Renal pelvis (tissue), 4 donors: Measurements from ENCODE around the gene NPPA. TPM values are rescaled to one million over a fixed set of nuclear protein-coding genes. Genes with fewer than 3 reads are reported as not detected.
"Not testable (repeated sequence)": the region's sequence is repeated elsewhere in the genome, so short reads cannot be mapped to it uniquely, and the experiment has no call there.

Experiments used
- DNase-seq: peaks from one replicate; pipeline ENCODE4 v3.0.0-alpha.2; 2013
- polyA plus RNA-seq, 3 donors: library from polyadenylated mRNA; unstranded; fragments of 120-200 nt; gene quantifications; one replicate each; pipeline ENCODE4 v1.2.1, GENCODE V29; 2013; ENCODE audit not compliant: insufficient read length in 3 of 3

Gene NPPA
- polyA plus RNA-seq, 3 donors, result 0.56 to 1.2 (median 0.65) TPM

- DNase-seq, result no peak
Measured at GRCh38 chr1:11817192-11817591, 30.4 kb downstream of the NPPA start.

GRCh38 chr1:11813021-11813420 is 34.6 kb downstream of the NPPA start:
- no peak for DNase-seq

- DNase-seq, result no peak
Measured at GRCh38 chr1:11807133-11807532, 40.5 kb downstream of the NPPA start.

- no peak for DNase-seq
Measured at GRCh38 chr1:11806307-11806936, 41.2 kb downstream of the NPPA start.

GRCh38 chr1:11805422-11806306 is 41.9 kb downstream of the NPPA start, which contains the start of the genes CLCN6 and MTHFR:
CLCN6 (plus strand) TSS chr1:11806191; CDS start chr1:11806263, 72 bp downstream.
MTHFR (minus strand) TSS chr1:11805964; CDS start chr1:11803116, 2,848 bp downstream.
- peak; percentile 99 for DNase-seq

GRCh38 chr1:11804666-11805421 is 42.7 kb downstream of the NPPA start:
- no peak for DNase-seq

- DNase-seq, result not testable (repeated sequence)
Measured at GRCh38 chr1:11803924-11804665, 43.5 kb downstream of the NPPA start.

- DNase-seq, result peak; percentile 93
Measured at GRCh38 chr1:11802973-11803885, 44.4 kb downstream of the NPPA start.

GRCh38 chr1:11802616-11802972 is 45.0 kb downstream of the NPPA start:
- DNase-seq, result no peak

- no peak for DNase-seq
Measured at GRCh38 chr1:11800756-11801433, 46.7 kb downstream of the NPPA start.

GRCh38 chr1:11800391-11800755 is 47.2 kb downstream of the NPPA start:
- DNase-seq, result no peak

- DNase-seq, result no peak
Measured at GRCh38 chr1:11799896-11800295, 47.7 kb downstream of the NPPA start.

GRCh38 chr1:11799099-11799498 is 48.5 kb downstream of the NPPA start:
- DNase-seq, result no peak

- no peak for DNase-seq
Measured at GRCh38 chr1:11797525-11798216, 49.9 kb downstream of the NPPA start.

- peak; percentile 80 for DNase-seq
Measured at GRCh38 chr1:11796036-11796828, 51.4 kb downstream of the NPPA start.
